ENCODE results near the gene CDC42BPA. TPM values are rescaled to one million over a fixed set of nuclear protein-coding genes. Genes with fewer than 3 reads are reported as not detected.
A peak's percentile ranks its signal among the peaks of the same experiment; 100 is the strongest.

The CDC42BPA gene
- polyA plus RNA-seq, 2 of the 4 experiments (the other 2 are of a cell fraction): 11.4 to 28.4 TPM

DNA sequence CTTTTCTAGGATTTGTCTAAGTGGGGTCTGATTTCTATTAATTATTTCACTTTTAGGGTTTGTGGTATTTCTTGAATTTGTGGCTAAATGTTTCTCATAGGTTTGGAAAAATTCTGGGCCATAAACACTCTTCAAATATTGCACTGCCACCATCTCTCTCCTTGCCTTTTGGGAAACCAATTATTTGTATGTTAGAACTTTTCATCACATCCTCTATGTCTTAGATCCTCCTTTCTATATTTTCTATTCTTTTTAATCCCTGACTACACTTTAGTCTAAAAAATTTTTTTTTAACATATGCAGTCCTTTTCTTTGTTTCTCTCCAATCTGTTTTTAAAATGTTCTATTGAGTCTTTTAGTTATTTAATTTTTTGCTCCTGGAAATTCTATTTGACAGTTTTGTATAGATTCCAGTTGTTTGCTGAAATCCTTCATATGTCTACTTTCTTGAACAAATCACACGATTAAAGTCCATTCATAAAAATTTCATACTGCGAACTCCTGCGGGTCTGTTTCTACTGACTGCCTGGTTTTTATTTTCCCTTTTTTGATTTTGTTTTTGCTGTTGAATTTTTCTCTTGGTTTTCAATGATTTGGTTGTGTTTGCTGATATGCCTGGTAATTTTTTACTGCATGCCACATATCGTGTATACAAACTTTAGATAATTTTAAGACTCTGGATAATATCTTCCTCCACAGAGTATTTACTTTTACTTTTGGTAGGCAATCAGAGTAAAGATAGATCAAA lies 235.1 kb downstream of the CDC42BPA start:
- FAIRE-seq: no peak
- 95% methylated on average over 4 of the region's 4 CpGs for WGBS (ENCODE audit: missing lambda C conversion rate)

DNA sequence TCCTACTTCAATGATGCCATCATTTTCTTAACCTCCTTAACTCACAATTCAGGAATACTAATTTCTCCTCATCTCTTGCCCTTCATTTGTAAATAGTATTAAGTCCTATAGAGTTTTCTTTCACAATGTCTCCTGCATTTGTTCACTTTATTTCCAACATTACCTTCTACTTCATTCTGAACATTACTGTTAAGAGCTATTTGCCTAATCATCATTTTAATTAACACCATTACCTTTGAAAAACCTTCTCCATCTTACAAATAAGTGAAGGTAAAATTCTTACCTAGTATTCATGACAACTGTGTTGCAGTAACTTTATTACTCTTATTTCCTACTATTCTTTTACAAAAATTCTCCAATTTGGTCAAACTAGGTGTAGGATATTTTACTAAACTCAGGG lies 240.5 kb downstream of the CDC42BPA start:
- no peak overlapping the region for H3K4me3 ChIP-seq
- no peaks in the 10 kb centered on the region for H3K9me3 ChIP-seq
- FAIRE-seq (no peak), DNase-seq (ENCODE audit: low read depth in 1 of 2, low spot score in 1 of 2) (no peak), ATAC-seq (no peak)
- peaks cover 9% of the 10 kb centered on the region for H3K4me1 ChIP-seq
- TF ChIP-seq CBX8 (IDR thresholded peaks at IDR 0.05) (no peak), POLR2AphosphoS2 (conservative IDR thresholded peaks at IDR 0.05; ENCODE audit: low read length) (no peak), FOSB (CRISPR knock-in tag; IDR thresholded peaks at IDR 0.05) (no peak), JUNB (IDR thresholded peaks at IDR 0.05) (no peak), KDM1A (IDR thresholded peaks at IDR 0.05; ENCODE audit: low read depth) (no peak), ZNF302 (CRISPR knock-in tag; IDR thresholded peaks at IDR 0.05) (no peak), MAFK (IDR thresholded peaks at IDR 0.05; ENCODE audit: partially characterized antibody) (peak; percentile 74)
- ChIA-PET POLR2A (no interaction called here), CTCF (no interaction called here)
- no peak overlapping the region for H3K27ac ChIP-seq
- H3K4me2 ChIP-seq: no peak overlapping the region

More for the DNA sequence above, 235.1 kb downstream of the CDC42BPA start:
- TF ChIP-seq ZC3H11A (IDR thresholded peaks at IDR 0.05) (no peak), RCOR1 (IDR thresholded peaks at IDR 0.05; ENCODE audit: low read depth, low read length) (no peak), TP53 (CRISPR knock-in tag; IDR thresholded peaks at IDR 0.05) (no peak), TFCP2L1 (CRISPR knock-in tag; IDR thresholded peaks at IDR 0.05) (no peak), NPAS2 (CRISPR knock-in tag; IDR thresholded peaks at IDR 0.05; ENCODE audit: borderline replicate concordance) (no peak)
- TF ChIP-seq, protein P1, sequence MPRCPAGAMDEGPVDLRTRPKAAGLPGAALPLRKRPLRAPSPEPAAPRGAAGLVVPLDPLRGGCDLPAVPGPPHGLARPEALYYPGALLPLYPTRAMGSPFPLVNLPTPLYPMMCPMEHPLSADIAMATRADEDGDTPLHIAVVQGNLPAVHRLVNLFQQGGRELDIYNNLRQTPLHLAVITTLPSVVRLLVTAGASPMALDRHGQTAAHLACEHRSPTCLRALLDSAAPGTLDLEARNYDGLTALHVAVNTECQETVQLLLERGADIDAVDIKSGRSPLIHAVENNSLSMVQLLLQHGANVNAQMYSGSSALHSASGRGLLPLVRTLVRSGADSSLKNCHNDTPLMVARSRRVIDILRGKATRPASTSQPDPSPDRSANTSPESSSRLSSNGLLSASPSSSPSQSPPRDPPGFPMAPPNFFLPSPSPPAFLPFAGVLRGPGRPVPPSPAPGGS (IDR thresholded peaks at IDR 0.05): no peak
- TF ChIP-seq, protein P2, sequence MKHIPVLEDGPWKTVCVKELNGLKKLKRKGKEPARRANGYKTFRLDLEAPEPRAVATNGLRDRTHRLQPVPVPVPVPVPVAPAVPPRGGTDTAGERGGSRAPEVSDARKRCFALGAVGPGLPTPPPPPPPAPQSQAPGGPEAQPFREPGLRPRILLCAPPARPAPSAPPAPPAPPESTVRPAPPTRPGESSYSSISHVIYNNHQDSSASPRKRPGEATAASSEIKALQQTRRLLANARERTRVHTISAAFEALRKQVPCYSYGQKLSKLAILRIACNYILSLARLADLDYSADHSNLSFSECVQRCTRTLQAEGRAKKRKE (CRISPR knock-in tag; IDR thresholded peaks at IDR 0.05; ENCODE audit: low read depth): no peak
- no peak for DNase-seq (ENCODE audit: low read depth in 1 of 2, low spot score in 1 of 2)
- POLR2A ChIA-PET: no interaction called here
- no peaks in the 10 kb centered on the region for H3K9me3 ChIP-seq
- CTCF ChIA-PET: no interaction called here
- no peaks in the 10 kb centered on the region for H3K4me1 ChIP-seq
- H3K4me3 ChIP-seq: no peak overlapping the region
- H3K4me2 ChIP-seq: no peak overlapping the region
- no peak for ATAC-seq
- no peak overlapping the region for H3K27ac ChIP-seq

DNA sequence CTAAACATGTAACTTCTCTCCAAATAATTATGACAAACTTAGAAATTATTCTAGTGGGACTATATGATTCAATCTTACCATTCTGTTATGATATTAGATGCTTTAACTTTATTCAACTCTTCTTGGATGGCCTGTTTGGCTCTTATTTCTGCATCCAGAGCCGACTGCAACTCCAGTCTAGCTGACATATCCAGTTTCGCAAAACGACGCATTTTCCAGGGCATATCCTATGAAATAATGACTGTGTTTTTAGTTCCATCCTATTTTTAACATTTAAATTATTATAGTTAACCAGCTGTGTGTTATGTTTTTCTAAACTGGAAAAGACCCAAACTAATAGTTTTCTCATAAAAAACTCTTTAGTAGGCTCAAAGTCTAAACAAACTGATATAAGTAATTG lies 244.5 kb downstream of the CDC42BPA start:
- no peak overlapping the region for H3K4me3 ChIP-seq
- H3K9me3 ChIP-seq: no peaks in the 10 kb centered on the region
- no peak for ATAC-seq
- ChIA-PET CTCF (no interaction called here), POLR2A (no interaction called here)
- H3K27ac ChIP-seq: no peak overlapping the region
- no peak overlapping the region for H3K4me2 ChIP-seq
- WGBS (ENCODE audit: missing lambda C conversion rate): 87% methylated on average over 4 of the region's 4 CpGs
- H3K4me1 ChIP-seq: peaks cover 10% of the 10 kb centered on the region
- TF ChIP-seq, protein P3, sequence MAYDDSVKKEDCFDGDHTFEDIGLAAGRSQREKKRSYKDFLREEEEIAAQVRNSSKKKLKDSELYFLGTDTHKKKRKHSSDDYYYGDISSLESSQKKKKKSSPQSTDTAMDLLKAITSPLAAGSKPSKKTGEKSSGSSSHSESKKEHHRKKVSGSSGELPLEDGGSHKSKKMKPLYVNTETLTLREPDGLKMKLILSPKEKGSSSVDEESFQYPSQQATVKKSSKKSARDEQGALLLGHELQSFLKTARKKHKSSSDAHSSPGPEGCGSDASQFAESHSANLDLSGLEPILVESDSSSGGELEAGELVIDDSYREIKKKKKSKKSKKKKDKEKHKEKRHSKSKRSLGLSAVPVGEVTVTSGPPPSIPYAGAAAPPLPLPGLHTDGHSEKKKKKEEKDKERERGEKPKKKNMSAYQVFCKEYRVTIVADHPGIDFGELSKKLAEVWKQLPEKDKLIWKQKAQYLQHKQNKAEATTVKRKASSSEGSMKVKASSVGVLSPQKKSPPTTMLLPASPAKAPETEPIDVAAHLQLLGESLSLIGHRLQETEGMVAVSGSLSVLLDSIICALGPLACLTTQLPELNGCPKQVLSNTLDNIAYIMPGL (CRISPR knock-in tag; IDR thresholded peaks at IDR 0.05; ENCODE audit: borderline replicate concordance): no peak
- no peak for TF ChIP-seq EP300 (IDR thresholded peaks at IDR 0.05)
- FAIRE-seq: no peak
- DNase-seq (ENCODE audit: low read depth in 1 of 2, low spot score in 1 of 2): no peak

DNA sequence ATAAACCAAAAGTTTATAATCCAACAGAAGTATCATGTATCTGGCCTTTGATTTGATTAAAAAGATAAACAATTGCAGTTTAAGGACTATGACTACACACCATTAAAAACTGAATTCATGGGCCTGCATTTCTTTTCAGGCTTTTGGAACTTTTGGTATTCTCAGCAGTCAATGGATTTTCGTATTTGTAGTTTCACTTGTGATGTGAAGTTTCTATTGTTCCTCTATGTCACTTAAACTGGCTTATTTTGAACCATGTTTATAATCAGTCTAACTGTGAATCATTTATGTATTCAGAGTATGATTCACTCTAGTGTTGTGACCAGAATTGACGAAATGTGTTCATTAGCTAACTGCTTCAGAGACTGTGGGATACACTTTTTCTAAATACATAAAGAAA lies 245.3 kb downstream of the CDC42BPA start:
- DNase-seq (ENCODE audit: low read depth in 1 of 2, low spot score in 1 of 2) (peak in 1 of 2 experiments; percentile 7), ATAC-seq (no peak), FAIRE-seq (peak; percentile 13)
- H3K9me3 ChIP-seq: no peaks in the 10 kb centered on the region
- CTCF ChIA-PET: no interaction called here
- H3K27ac ChIP-seq: no peak overlapping the region
- peaks cover 10% of the 10 kb centered on the region for H3K4me1 ChIP-seq
- peak overlapping the region; percentile 22; the same call in 2 of the 3 replicates for H3K4me2 ChIP-seq
- no peak overlapping the region for H3K4me3 ChIP-seq
- POLR2A ChIA-PET: no interaction called here
- TF ChIP-seq, protein P4, sequence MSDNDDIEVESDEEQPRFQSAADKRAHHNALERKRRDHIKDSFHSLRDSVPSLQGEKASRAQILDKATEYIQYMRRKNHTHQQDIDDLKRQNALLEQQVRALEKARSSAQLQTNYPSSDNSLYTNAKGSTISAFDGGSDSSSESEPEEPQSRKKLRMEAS (IDR thresholded peaks at IDR 0.05): no peak
- TF ChIP-seq JUNB (IDR thresholded peaks at IDR 0.05) (peak; percentile 31; the same call in 1 of the 2 replicates), FOSL2 (IDR thresholded peaks at IDR 0.05) (no peak), FOSL2 (CRISPR knock-in tag; IDR thresholded peaks at IDR 0.05) (peak; percentile 54)
- 41% methylated on average over 2 of the region's 2 CpGs for WGBS (ENCODE audit: missing lambda C conversion rate)
